ENCODE data around the gene TRIM15. TPM values are rescaled to one million over a fixed set of nuclear protein-coding genes. Genes with fewer than 3 reads are reported as not detected.

The TRIM15 gene
- total and polyA plus RNA-seq, 10 of the 15 experiments (the other 5 are each of a cell fraction or from before 2014, with no cell fraction given): 0.29 TPM; not detected in 9

GRCh38 chr6:30164714-30165113 is 1.4 kb downstream of the TRIM15 start:
- CTCF ChIA-PET: interaction anchor here (0.8 kb wide), 1 partner anchor 62 kb away, joined by 3 read pairs; no protein-coding TSS in a partner anchor
- TF ChIP-seq ZNF24 (IDR thresholded peaks at IDR 0.05) (no peak), SMC3 (IDR thresholded peaks at IDR 0.05; ENCODE audit: borderline replicate concordance, low read length) (no peak), MTA2 (IDR thresholded peaks at IDR 0.05; ENCODE audit: low read depth) (no peak), HDAC6 (IDR thresholded peaks at IDR 0.05; ENCODE audit: unreplicated experiment) (no peak), TBL1XR1 (IDR thresholded peaks at IDR 0.05; ENCODE audit: low read depth, low read length) (no peak), ZSCAN29 (IDR thresholded peaks at IDR 0.05) (no peak), PRDM15 (CRISPR knock-in tag; IDR thresholded peaks at IDR 0.05) (no peak), IRF3 (IDR thresholded peaks at IDR 0.05) (no peak), CBFB (IDR thresholded peaks at IDR 0.05; ENCODE audit: low read depth) (no peak), ESRRA (IDR thresholded peaks at IDR 0.05; ENCODE audit: low read length) (no peak), NR2C1 (IDR thresholded peaks at IDR 0.05) (no peak), KDM1A (IDR thresholded peaks at IDR 0.05; ENCODE audit: borderline replicate concordance) (no peak)
- TF ChIP-seq, protein P1, sequence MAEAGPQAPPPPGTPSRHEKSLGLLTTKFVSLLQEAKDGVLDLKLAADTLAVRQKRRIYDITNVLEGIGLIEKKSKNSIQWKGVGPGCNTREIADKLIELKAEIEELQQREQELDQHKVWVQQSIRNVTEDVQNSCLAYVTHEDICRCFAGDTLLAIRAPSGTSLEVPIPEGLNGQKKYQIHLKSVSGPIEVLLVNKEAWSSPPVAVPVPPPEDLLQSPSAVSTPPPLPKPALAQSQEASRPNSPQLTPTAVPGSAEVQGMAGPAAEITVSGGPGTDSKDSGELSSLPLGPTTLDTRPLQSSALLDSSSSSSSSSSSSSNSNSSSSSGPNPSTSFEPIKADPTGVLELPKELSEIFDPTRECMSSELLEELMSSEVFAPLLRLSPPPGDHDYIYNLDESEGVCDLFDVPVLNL (IDR thresholded peaks at IDR 0.05; ENCODE audit: low read depth, low read length): no peak
- TF ChIP-seq, protein P2, sequence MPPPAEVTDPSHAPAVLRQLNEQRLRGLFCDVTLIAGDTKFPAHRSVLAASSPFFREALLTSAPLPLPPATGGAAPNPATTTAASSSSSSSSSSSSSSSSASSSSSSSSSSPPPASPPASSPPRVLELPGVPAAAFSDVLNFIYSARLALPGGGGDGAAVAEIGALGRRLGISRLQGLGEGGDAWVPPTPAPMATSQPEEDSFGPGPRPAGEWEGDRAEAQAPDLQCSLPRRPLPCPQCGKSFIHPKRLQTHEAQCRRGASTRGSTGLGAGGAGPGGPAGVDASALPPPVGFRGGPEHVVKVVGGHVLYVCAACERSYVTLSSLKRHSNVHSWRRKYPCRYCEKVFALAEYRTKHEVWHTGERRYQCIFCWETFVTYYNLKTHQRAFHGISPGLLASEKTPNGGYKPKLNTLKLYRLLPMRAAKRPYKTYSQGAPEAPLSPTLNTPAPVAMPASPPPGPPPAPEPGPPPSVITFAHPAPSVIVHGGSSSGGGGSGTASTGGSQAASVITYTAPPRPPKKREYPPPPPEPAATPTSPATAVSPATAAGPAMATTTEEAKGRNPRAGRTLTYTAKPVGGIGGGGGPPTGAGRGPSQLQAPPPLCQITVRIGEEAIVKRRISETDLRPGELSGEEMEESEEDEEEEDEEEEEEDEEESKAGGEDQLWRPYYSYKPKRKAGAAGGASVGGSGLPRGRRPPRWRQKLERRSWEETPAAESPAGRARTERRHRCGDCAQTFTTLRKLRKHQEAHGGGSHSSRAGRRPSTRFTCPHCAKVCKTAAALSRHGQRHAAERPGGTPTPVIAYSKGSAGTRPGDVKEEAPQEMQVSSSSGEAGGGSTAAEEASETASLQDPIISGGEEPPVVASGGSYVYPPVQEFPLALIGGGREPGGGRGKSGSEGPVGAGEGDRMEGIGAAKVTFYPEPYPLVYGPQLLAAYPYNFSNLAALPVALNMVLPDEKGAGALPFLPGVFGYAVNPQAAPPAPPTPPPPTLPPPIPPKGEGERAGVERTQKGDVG (CRISPR knock-in tag; IDR thresholded peaks at IDR 0.05): no peak

More at GRCh38 chr6:30164714-30165113, 1.4 kb downstream of the TRIM15 start:
- ChIA-PET POLR2A (interaction anchor here (1.0 kb wide), 1 partner anchor 44 kb away, joined by 3 read pairs; no protein-coding TSS in a partner anchor), RAD21 (ENCODE audit: unreplicated experiment) (no interaction called here), SMC1A (ENCODE audit: uncharacterized antibody, unreplicated experiment) (interaction anchor here (0.6 to 1.2 kb wide), 4 partner anchors 31 to 1093 kb away, joined by 3 read pairs; partner anchors contain the start of gene NRM)
- DNase-seq (ENCODE audit: low read depth, low spot score) (no peak), ATAC-seq (no peak), FAIRE-seq (no peak)
- Histone ChIP-seq H3K79me2 (ENCODE audit: control insufficient read depth, insufficient read depth, low read length) (no peaks in the 10 kb centered on the region), H3K4me2 (ENCODE audit: control insufficient read depth, insufficient read depth) (no peak overlapping the region), H2AFZ (ENCODE audit: control insufficient read depth, low read depth, low read length) (no peak overlapping the region), H3K27me3 (replicated peaks in 1 of 2; ENCODE audit: control insufficient read depth in 2 of 2, insufficient read depth in 2 of 2, low read length in 1 of 2) (peaks cover 0 to 5% of the 10 kb centered on the region in 2 experiments; a peak in 2 of 4 replicates), H3K36me3 (ENCODE audit: control insufficient read depth in 2 of 2, insufficient read depth in 2 of 2, low read length in 1 of 2) (no peaks in the 10 kb centered on the region), H4K20me1 (ENCODE audit: control insufficient read depth, insufficient read depth) (no peaks in the 10 kb centered on the region), H3K4me1 (ENCODE audit: control insufficient read depth, insufficient read depth, low read length) (no peaks in the 10 kb centered on the region), H3K27ac (ENCODE audit: control insufficient read depth, insufficient read depth) (no peak overlapping the region), H3K9ac (ENCODE audit: control insufficient read depth, insufficient read depth, low read length) (no peak overlapping the region), H3K4me3 (no peak overlapping the region), H3K9me3 (replicated peaks; ENCODE audit: control insufficient read depth, insufficient read depth, low read length) (no peaks in the 10 kb centered on the region)
- WGBS (ENCODE audit: insufficient coverage, insufficient replicate concordance, low lambda C conversion rate, missing lambda C conversion rate): 27% methylated on average over 4 of the region's 4 CpGs
- intact Hi-C loops (cut with micrococcal nuclease; ENCODE audit: unreplicated experiment) (no loop called here), in situ Hi-C loops (cut with MboI) (no loop called here)
- no TSS peak for BruUV-seq (replicated peaks)

Data from GM12878 (cell line).